HepG2 (cell line): Measurements from ENCODE around the gene PLXNB2. TPM values are rescaled to one million over a fixed set of nuclear protein-coding genes. Genes with fewer than 3 reads are reported as not detected.
A peak's percentile ranks its signal among the peaks of the same experiment; 100 is the strongest.

Source experiments
- ARNTL ChIP-seq: sonication (generic); formaldehyde crosslinking; IDR thresholded peaks from 2 replicates; pipeline ENCODE4 v1.4.0; 2020; ENCODE audit warnings: mild to moderate bottlenecking, missing genetic modification reagents
- E2F2 ChIP-seq: sonication (generic); formaldehyde crosslinking; IDR thresholded peaks from 2 replicates; pipeline ENCODE4 v1.4.0; 2020; ENCODE audit warnings: missing genetic modification reagents, borderline replicate concordance
- KDM3A ChIP-seq: IDR thresholded peaks from 2 replicates; pipeline ENCODE4 v1.6.1; 2018; ENCODE audit warnings: low read depth, missing compliant biosample characterization
- KDM5B ChIP-seq: sonication (generic); formaldehyde crosslinking; IDR thresholded peaks from 2 replicates; pipeline ENCODE4 v1.4.0; 2020; ENCODE audit warnings: missing genetic modification reagents, mild to moderate bottlenecking, borderline replicate concordance
- MYC ChIP-seq: sonication (generic); formaldehyde crosslinking; IDR thresholded peaks from 2 replicates; pipeline ENCODE4 v1.9.0; 2021; ENCODE audit warnings: missing genetic modification reagents, borderline replicate concordance
- NRL ChIP-seq: sonication (generic); formaldehyde crosslinking; IDR thresholded peaks from 2 replicates; pipeline ENCODE4 v1.5.0; 2020; ENCODE audit warnings: missing genetic modification reagents, mild to moderate bottlenecking, moderate library complexity, borderline replicate concordance
- PHF20 ChIP-seq: sonication (generic); formaldehyde crosslinking; IDR thresholded peaks from 2 replicates; pipeline ENCODE4 v1.5.0; 2020; ENCODE audit warnings: mild to moderate bottlenecking, missing genetic modification reagents
- REL ChIP-seq: sonication (generic); formaldehyde crosslinking; conservative IDR thresholded peaks from 2 replicates; pipeline ENCODE4 v1.8.0; 2022; ENCODE audit warnings: mild to moderate bottlenecking, missing genetic modification reagents, moderate library complexity
- SALL2 ChIP-seq: sonication (generic); formaldehyde crosslinking; IDR thresholded peaks from 2 replicates; pipeline ENCODE4 v1.8.1; 2023; ENCODE audit warnings: mild to moderate bottlenecking, missing genetic modification reagents, inconsistent platforms
- SMC3 ChIP-seq: IDR thresholded peaks from 2 replicates; pipeline ENCODE4 v1.6.1; 2011; ENCODE audit warnings: low read length, improper control_type of control experiment
- TBL1XR1 ChIP-seq: fragments of 150-350 bp; IDR thresholded peaks from 2 replicates; pipeline ENCODE4 v1.6.1; 2014; ENCODE audit warnings: borderline replicate concordance, low read length; ENCODE audit not compliant: partially characterized antibody
- ZBTB7B ChIP-seq: sonication (generic); formaldehyde crosslinking; IDR thresholded peaks from 2 replicates; pipeline ENCODE4 v1.4.0; 2020; ENCODE audit warnings: missing genetic modification reagents
- ZNF276 ChIP-seq: sonication (generic); formaldehyde crosslinking; IDR thresholded peaks from 2 replicates; pipeline ENCODE4 v1.4.0; 2020; ENCODE audit warnings: mild to moderate bottlenecking, low read depth, missing genetic modification reagents
- ZNF331 ChIP-seq: sonication (generic); formaldehyde crosslinking; IDR thresholded peaks from 2 replicates; pipeline ENCODE4 v1.4.0; 2020; ENCODE audit warnings: missing genetic modification reagents
- ZNF614 ChIP-seq: IDR thresholded peaks from 2 replicates; pipeline ENCODE4 v1.6.1; 2018; ENCODE audit warnings: missing biosample characterization, missing genetic modification reagents, inconsistent platforms, borderline replicate concordance
- ZNF777 ChIP-seq: sonication (generic); formaldehyde crosslinking; IDR thresholded peaks from 2 replicates; pipeline ENCODE4 v1.4.0; 2020; ENCODE audit warnings: missing genetic modification reagents
- ZNF83 ChIP-seq: sonication (generic); formaldehyde crosslinking; IDR thresholded peaks from 2 replicates; pipeline ENCODE4 v1.4.0; 2020; ENCODE audit warnings: missing genetic modification reagents, mild to moderate bottlenecking, borderline replicate concordance
- ZSCAN25 ChIP-seq: sonication (generic); formaldehyde crosslinking; IDR thresholded peaks from 2 replicates; pipeline ENCODE4 v1.8.0; 2022; ENCODE audit warnings: mild to moderate bottlenecking, missing genetic modification reagents
- polyA plus RNA-seq, 8 experiments: library from polyadenylated mRNA; depleted of rRNA in 3 of 8; stranded (reverse) in 7 of 8; unstranded in 1 of 8; fragments of >200 nt; fragmentation: Illumina TruSeq in 4 of 8; extraction: Trizol in 4 of 8; gene quantifications; 2 replicates each; pipeline versions ENCODE4 v1.2.1 to v1.2.3, GENCODE V29; 2011 to 2016; ENCODE audit warnings: low read depth in 4 of 8, missing spikeins in 1 of 8, mixed read lengths in 1 of 8; ENCODE audit not compliant: insufficient read depth in 1 of 8
- total RNA-seq, 5 experiments: library from RNA; depleted of rRNA; stranded (reverse); fragments of >200 nt; fragmentation: Illumina TruSeq; extraction: Trizol; gene quantifications; 2 replicates each; pipeline ENCODE4 v1.2.3, GENCODE V29; 2016; ENCODE audit warnings: low read depth in 1 of 5
- TF ChIP-seq, protein P1 (sequence below): sonication (generic); formaldehyde crosslinking; IDR thresholded peaks from 2 replicates; pipeline ENCODE4 v1.5.0; 2020; ENCODE audit warnings: missing genetic modification reagents, mild to moderate bottlenecking, borderline replicate concordance
- TF ChIP-seq, protein P2 (sequence below): sonication (generic); formaldehyde crosslinking; IDR thresholded peaks from 2 replicates; pipeline ENCODE4 v1.4.0; 2020; ENCODE audit warnings: missing genetic modification reagents
- TF ChIP-seq, protein P3 (sequence below): sonication (generic); formaldehyde crosslinking; IDR thresholded peaks from 2 replicates; pipeline ENCODE4 v1.4.0; 2020; ENCODE audit warnings: missing genetic modification reagents

PLXNB2 gene
- total and polyA plus RNA-seq, 2 of the 13 experiments (the other 11 are each of a cell fraction or from before 2014, with no cell fraction given): 32.6 to 68.9 TPM

- TF ChIP-seq ZBTB7B (CRISPR knock-in tag) (no peak), ZNF777 (CRISPR knock-in tag) (peak; percentile 64), KDM5B (CRISPR knock-in tag) (no peak; the same call in 1 of the 2 replicates), SMC3 (no peak), E2F2 (CRISPR knock-in tag) (no peak), SALL2 (CRISPR knock-in tag) (0 out of 2 replicates have a peak, but pooled peaks have one; percentile 18), REL (CRISPR knock-in tag) (no peak), ZNF83 (CRISPR knock-in tag) (0 out of 2 replicates have a peak, but pooled peaks have one; percentile 51), TBL1XR1 (no peak), ZSCAN25 (CRISPR knock-in tag) (0 out of 2 replicates have a peak, but pooled peaks have one; percentile 24), PHF20 (CRISPR knock-in tag) (0 out of 2 replicates have a peak, but pooled peaks have one; percentile 16), KDM3A (CRISPR knock-in tag) (0 out of 2 replicates have a peak, but pooled peaks have one; percentile 36), ZNF331 (CRISPR knock-in tag) (0 out of 2 replicates have a peak, but pooled peaks have one; percentile 31), ZNF276 (CRISPR knock-in tag) (no peak), MYC (CRISPR knock-in tag) (peak; percentile 76; the same call in 1 of the 2 replicates), NRL (CRISPR knock-in tag) (peak; percentile 75; the same call in 1 of the 2 replicates), ZNF614 (CRISPR knock-in tag) (no peak), ARNTL (CRISPR knock-in tag) (no peak)
- TF ChIP-seq, protein P1, sequence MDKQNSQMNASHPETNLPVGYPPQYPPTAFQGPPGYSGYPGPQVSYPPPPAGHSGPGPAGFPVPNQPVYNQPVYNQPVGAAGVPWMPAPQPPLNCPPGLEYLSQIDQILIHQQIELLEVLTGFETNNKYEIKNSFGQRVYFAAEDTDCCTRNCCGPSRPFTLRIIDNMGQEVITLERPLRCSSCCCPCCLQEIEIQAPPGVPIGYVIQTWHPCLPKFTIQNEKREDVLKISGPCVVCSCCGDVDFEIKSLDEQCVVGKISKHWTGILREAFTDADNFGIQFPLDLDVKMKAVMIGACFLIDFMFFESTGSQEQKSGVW (CRISPR knock-in tag): no peak
- TF ChIP-seq, protein P2, sequence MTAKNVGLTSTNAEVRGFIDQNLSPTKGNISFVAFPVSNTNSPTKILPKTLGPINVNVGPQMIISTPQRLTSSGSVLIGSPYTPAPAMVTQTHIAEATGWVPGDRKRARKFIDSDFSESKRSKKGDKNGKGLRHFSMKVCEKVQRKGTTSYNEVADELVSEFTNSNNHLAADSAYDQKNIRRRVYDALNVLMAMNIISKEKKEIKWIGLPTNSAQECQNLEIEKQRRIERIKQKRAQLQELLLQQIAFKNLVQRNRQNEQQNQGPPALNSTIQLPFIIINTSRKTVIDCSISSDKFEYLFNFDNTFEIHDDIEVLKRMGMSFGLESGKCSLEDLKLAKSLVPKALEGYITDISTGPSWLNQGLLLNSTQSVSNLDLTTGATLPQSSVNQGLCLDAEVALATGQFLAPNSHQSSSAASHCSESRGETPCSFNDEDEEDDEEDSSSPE: peak; percentile 42; the same call in 1 of the 2 replicates
- TF ChIP-seq, protein P3, sequence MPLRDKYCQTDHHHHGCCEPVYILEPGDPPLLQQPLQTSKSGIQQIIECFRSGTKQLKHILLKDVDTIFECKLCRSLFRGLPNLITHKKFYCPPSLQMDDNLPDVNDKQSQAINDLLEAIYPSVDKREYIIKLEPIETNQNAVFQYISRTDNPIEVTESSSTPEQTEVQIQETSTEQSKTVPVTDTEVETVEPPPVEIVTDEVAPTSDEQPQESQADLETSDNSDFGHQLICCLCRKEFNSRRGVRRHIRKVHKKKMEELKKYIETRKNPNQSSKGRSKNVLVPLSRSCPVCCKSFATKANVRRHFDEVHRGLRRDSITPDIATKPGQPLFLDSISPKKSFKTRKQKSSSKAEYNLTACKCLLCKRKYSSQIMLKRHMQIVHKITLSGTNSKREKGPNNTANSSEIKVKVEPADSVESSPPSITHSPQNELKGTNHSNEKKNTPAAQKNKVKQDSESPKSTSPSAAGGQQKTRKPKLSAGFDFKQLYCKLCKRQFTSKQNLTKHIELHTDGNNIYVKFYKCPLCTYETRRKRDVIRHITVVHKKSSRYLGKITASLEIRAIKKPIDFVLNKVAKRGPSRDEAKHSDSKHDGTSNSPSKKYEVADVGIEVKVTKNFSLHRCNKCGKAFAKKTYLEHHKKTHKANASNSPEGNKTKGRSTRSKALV (CRISPR knock-in tag): peak; percentile 89; the same call in 1 of the 2 replicates
Observed at GRCh38 chr22:50260801-50261614, 46.4 kb downstream of the PLXNB2 start (continued).
